Activated naive CD4-positive, alpha-beta T cell treated with anti-CD3 and anti-CD28 coated beads for 36 hours (primary cell): Measurements from ENCODE around the gene LUZP2. TPM values are rescaled to one million over a fixed set of nuclear protein-coding genes. Genes with fewer than 3 reads are reported as not detected.

Experiments
- CTCF ChIA-PET: fragments of 350-600 bp; sonication (Branson Sonifier 250); formaldehyde crosslinking; loops from one replicate; lab custom pipeline; 2021; ENCODE audit warnings: antibody characterized with exemption; lab: Charles Lee
- DNase-seq: peaks from one replicate; pipeline ENCODE4 v3.0.0-alpha.2; 2020
- H3K27ac Mint-ChIP-seq: one replicate; pipeline ENCODE4 v1.8.0; 2021; ENCODE audit warnings: mild to moderate bottlenecking, mixed read lengths
- H3K27me3 Mint-ChIP-seq: one replicate; pipeline ENCODE4 v1.8.0; 2021; ENCODE audit warnings: low read depth, mixed read lengths
- H3K36me3 Mint-ChIP-seq: one replicate; pipeline ENCODE4 v1.8.0; 2021; ENCODE audit warnings: low read depth, mixed read lengths
- H3K4me1 Mint-ChIP-seq: one replicate; pipeline ENCODE4 v1.8.0; 2021; ENCODE audit warnings: low read depth, mixed read lengths
- H3K4me3 Mint-ChIP-seq: one replicate; pipeline ENCODE4 v1.8.0; 2021; ENCODE audit warnings: mild to moderate bottlenecking, moderate library complexity, mixed read lengths
- H3K9me3 Mint-ChIP-seq: one replicate; pipeline ENCODE4 v1.8.0; 2021; ENCODE audit warnings: mixed read lengths
- intact Hi-C: fragments of 100-400 bp; cut with micrococcal nuclease; formaldehyde crosslinking; loops from one replicate; pipeline ENCODE4 v1.15.1; 2023
- total RNA-seq, 2 experiments: library from RNA; stranded (reverse); gene quantifications; one replicate each; pipeline ENCODE4 v1.2.3, GENCODE V29; 2021

LUZP2 gene
- total RNA-seq, 2 experiments from 2014 or later: not detected

DNA sequence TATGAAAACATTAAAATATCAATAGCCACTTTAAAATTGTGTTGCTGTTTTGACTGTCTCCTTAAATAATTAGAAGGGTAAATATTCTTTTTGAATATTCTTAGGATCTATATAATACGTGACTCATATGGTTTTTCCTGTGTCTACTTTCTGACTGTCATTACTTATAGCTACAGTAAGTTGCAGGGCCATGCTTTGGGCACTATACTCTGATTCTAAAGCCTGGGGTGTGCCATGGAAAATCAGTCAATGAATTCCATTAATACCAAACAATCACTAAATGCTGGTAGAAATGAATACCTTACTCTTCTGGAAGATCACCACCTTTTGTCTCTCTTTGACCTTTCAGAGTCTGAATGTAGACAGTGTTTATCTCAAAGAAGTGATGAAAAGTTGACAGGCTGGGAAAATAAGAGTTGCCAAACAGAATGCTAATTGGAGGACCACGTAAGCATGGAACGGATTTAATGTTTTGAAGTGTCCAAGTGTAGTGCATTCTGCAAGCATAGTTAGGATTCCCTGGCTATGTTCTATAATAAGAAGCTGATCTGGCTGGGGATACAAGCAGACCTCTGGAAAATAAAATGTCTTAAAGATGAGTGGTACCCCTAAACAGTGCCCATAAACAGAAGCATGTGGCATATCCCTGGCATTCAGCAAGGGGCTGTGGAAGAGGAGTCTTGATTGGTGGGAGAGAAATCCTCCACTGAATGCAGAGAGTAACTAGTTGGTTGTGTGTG is 16.8 kb downstream of the LUZP2 start:
- H3K9me3 Mint-ChIP-seq: peaks cover 5% of the 10 kb centered on the region
- intact Hi-C loops: no loop called here
- H3K27ac Mint-ChIP-seq: no peak overlapping the region
- no peaks in the 10 kb centered on the region for H3K36me3 Mint-ChIP-seq
- DNase-seq: no peak
- no peak overlapping the region for H3K4me3 Mint-ChIP-seq
- no peaks in the 10 kb centered on the region for H3K27me3 Mint-ChIP-seq
- CTCF ChIA-PET: no interaction called here
- H3K4me1 Mint-ChIP-seq: no peaks in the 10 kb centered on the region

DNA sequence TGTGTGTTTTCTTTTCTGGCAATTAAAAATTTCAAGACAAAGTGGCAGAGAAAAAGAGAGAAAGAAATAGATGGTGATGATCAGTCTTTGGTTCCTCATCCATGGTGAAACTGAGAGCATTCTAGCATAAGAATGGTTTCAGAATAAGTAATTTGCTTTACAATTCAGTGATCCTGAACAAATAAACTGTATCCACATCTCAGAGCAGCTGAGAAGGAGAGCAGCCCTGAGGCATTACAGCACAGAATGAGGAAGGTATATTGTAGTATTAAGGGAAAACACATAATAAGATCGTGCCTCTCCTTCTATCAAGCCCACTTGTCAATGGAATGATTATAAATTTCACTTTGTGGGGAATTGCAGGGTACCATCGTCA is 17.4 kb downstream of the LUZP2 start:
- H3K4me3 Mint-ChIP-seq: no peak overlapping the region
- H3K27ac Mint-ChIP-seq: no peak overlapping the region
- CTCF ChIA-PET: no interaction called here
- DNase-seq: no peak
- H3K4me1 Mint-ChIP-seq: no peaks in the 10 kb centered on the region
- intact Hi-C loops: no loop called here
- no peaks in the 10 kb centered on the region for H3K27me3 Mint-ChIP-seq
- peaks cover 5% of the 10 kb centered on the region for H3K9me3 Mint-ChIP-seq
- H3K36me3 Mint-ChIP-seq: no peaks in the 10 kb centered on the region

DNA sequence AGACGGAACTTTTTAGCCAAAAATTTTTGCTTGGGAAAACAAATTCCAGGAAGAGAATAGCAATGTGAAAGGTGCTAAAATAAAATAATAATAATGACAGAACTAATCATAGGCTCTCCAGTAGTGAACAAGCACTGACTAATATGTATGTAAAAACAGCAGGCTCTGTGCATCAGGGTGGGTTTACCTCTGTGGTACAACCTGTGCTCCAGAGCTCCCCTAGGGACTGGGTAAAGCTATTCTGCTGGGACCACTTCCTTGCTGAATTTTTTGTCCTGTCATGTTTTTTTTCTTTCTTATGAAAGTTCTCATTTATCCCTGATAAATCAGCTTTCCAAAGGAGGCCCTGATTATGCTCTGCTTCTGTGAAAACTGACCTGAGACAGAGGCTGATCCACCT is 18.8 kb downstream of the LUZP2 start:
- Mint-ChIP-seq H3K36me3 (no peaks in the 10 kb centered on the region), H3K4me3 (no peak overlapping the region), H3K27ac (no peak overlapping the region), H3K27me3 (no peaks in the 10 kb centered on the region), H3K4me1 (no peaks in the 10 kb centered on the region), H3K9me3 (peaks cover 5% of the 10 kb centered on the region)
- no peak for DNase-seq
- intact Hi-C loops: no loop called here
- CTCF ChIA-PET: no interaction called here

DNA sequence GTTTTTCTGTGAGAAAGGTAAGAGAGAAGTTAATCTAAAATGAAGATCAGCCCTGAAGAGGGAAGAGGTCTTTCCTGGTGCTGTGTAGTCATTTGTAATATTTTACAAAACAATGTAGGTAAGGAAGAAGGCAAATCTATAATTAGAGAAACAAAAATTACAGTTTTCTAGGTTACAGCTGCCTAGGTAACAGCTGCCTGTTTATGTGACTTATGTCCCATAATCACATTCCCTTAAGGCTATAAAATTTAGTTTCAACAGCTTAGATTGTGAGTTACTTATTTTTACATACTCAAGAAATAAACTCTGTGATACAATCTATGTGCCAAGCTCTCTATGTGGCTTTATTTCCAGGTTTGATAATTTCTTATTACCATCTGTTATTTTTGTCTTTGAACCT is 19.8 kb downstream of the LUZP2 start:
- Mint-ChIP-seq H3K36me3 (no peaks in the 10 kb centered on the region), H3K27ac (no peak overlapping the region), H3K4me1 (no peaks in the 10 kb centered on the region), H3K9me3 (peaks cover 3% of the 10 kb centered on the region), H3K4me3 (no peak overlapping the region), H3K27me3 (no peaks in the 10 kb centered on the region)
- no peak for DNase-seq
- CTCF ChIA-PET: no interaction called here
- intact Hi-C loops: no loop called here

DNA sequence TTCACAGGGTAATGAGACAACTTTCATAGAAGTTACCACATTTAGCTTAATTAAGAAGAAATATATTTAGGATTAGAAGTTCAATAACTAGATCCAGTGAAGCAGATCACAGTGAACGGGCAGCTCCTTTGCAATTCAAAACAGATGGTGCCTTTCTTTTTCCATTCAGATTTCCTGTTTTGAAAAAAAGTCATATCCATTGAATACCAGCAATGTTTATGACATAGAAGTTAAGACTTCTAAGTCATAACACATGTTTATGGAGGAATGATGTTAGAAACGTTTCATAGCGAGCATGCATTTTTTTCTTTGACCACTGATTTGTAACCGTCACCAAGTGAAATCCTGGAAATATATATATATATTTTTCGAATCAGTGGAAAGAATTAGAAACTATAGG is 24.7 kb downstream of the LUZP2 start:
- H3K36me3 Mint-ChIP-seq: no peaks in the 10 kb centered on the region
- H3K4me1 Mint-ChIP-seq: no peaks in the 10 kb centered on the region
- H3K27me3 Mint-ChIP-seq: no peaks in the 10 kb centered on the region
- CTCF ChIA-PET: no interaction called here
- H3K27ac Mint-ChIP-seq: no peak overlapping the region
- DNase-seq: no peak
- intact Hi-C loops: no loop called here
- H3K4me3 Mint-ChIP-seq: no peak overlapping the region
- no peaks in the 10 kb centered on the region for H3K9me3 Mint-ChIP-seq

DNA sequence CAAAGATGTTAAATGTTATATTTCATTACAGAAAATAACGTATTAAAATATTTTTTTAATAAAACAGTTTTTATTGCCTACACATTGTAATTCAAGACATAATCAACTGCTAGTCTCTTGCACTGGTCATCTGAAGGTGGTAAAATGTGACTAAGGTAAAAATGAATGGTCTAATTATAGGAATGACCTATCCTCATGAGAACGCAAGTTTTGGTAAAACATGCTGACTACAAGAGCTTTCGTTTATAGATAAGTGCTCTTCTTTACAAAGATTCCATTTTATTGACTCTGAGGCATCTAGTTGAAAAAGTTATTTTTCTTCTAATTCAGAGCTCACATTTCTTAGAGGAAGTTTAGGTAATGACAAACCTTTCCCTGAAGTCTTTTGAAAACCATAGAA is 27.3 kb downstream of the LUZP2 start:
- CTCF ChIA-PET: no interaction called here
- H3K27ac Mint-ChIP-seq: no peak overlapping the region
- no peaks in the 10 kb centered on the region for H3K27me3 Mint-ChIP-seq
- no peak for DNase-seq
- intact Hi-C loops: no loop called here
- no peaks in the 10 kb centered on the region for H3K4me1 Mint-ChIP-seq
- H3K9me3 Mint-ChIP-seq: no peaks in the 10 kb centered on the region
- no peak overlapping the region for H3K4me3 Mint-ChIP-seq
- H3K36me3 Mint-ChIP-seq: no peaks in the 10 kb centered on the region

DNA sequence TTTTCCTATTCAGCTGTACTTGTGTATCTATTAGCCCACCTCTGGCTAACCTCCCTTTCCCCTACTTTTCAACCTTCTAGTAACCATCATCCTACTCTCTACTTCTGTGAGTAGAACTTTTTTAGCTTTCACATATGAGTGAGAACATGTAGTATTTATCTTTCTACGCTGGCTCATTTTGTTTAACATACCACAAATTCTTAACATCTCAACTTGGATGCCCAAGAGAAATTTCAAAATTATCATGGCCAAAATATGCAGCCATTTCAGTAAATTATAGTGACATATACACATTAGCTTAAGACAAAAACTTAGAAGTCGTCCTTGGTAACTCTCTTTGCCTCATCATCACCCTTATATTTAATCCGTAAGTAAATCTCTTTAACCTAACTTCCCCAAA is 34.7 kb downstream of the LUZP2 start:
- peaks cover 3% of the 10 kb centered on the region for H3K9me3 Mint-ChIP-seq
- intact Hi-C loops: no loop called here
- no peaks in the 10 kb centered on the region for H3K27me3 Mint-ChIP-seq
- H3K4me3 Mint-ChIP-seq: no peak overlapping the region
- no peak for DNase-seq
- no peak overlapping the region for H3K27ac Mint-ChIP-seq
- H3K36me3 Mint-ChIP-seq: no peaks in the 10 kb centered on the region
- no peaks in the 10 kb centered on the region for H3K4me1 Mint-ChIP-seq
- CTCF ChIA-PET: no interaction called here

DNA sequence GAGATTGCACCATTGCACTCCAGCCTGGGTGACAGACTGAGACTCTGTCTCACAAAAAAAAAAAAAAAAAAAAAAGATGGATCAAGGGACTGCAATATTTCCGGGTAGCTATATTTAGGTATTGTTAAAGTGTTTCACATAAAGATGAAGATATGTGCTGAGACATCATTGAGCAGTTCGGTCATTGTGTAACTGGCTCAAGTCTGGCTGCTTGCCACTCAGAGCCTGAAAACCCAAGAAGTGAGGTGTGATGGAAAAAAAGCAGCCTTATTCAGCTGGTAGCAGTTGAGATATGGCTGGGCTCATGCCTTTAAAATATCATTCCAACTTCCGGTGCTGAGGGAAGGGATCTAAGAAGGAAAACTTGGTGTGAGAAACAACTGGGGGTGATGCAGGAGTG is 46.9 kb downstream of the LUZP2 start:
- H3K27ac Mint-ChIP-seq: no peak overlapping the region
- H3K4me1 Mint-ChIP-seq: no peaks in the 10 kb centered on the region
- intact Hi-C loops: no loop called here
- H3K4me3 Mint-ChIP-seq: no peak overlapping the region
- no peaks in the 10 kb centered on the region for H3K36me3 Mint-ChIP-seq
- no peak for DNase-seq
- H3K27me3 Mint-ChIP-seq: no peaks in the 10 kb centered on the region
- H3K9me3 Mint-ChIP-seq: peaks cover 12% of the 10 kb centered on the region
- CTCF ChIA-PET: no interaction called here

DNA sequence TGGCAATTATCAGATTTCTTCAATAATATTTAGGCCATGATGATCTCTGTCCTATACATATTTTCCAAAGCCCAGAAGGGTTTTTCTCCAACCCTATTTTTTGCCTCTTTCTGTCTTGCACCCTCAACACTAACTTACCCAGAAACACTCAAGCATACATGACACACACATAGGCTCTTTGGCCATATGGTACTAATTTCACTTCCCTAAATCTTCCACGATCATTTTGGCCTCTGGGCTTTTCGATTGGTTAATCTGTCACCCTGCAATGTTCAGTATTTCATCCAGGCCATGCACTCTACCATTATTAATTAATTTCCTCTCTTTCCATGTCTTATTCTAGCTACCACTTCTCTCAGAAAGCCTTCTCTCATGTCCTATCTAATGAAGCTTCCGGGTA is 59.8 kb downstream of the LUZP2 start:
- no peaks in the 10 kb centered on the region for H3K36me3 Mint-ChIP-seq
- intact Hi-C loops: no loop called here
- CTCF ChIA-PET: no interaction called here
- H3K27me3 Mint-ChIP-seq: no peaks in the 10 kb centered on the region
- H3K4me1 Mint-ChIP-seq: no peaks in the 10 kb centered on the region
- peaks cover under 1% of the 10 kb centered on the region for H3K9me3 Mint-ChIP-seq
- H3K4me3 Mint-ChIP-seq: no peak overlapping the region
- H3K27ac Mint-ChIP-seq: no peak overlapping the region
- DNase-seq: no peak

DNA sequence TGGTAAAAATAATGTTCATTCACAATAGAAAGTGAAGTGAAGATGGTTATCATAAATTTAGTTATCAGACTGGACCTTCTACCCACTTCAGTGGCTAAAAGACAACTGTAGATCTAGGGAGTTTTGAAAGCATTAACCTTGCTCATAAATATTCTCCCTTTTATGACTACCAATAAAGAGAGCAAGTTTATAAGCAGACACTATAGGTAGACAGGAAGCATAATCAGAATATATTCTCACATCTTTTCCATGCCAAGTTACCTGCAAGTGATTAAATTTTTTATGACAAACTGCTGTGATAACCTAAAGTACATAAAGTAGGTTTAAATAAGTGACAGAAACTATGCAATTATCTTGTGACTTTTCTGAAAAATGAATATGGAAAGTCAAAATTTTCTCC is 62.5 kb downstream of the LUZP2 start:
- Mint-ChIP-seq H3K4me3 (no peak overlapping the region), H3K9me3 (peaks cover 4% of the 10 kb centered on the region), H3K4me1 (no peaks in the 10 kb centered on the region), H3K27ac (no peak overlapping the region), H3K36me3 (no peaks in the 10 kb centered on the region), H3K27me3 (no peaks in the 10 kb centered on the region)
- CTCF ChIA-PET: no interaction called here
- DNase-seq: no peak
- intact Hi-C loops: no loop called here

DNA sequence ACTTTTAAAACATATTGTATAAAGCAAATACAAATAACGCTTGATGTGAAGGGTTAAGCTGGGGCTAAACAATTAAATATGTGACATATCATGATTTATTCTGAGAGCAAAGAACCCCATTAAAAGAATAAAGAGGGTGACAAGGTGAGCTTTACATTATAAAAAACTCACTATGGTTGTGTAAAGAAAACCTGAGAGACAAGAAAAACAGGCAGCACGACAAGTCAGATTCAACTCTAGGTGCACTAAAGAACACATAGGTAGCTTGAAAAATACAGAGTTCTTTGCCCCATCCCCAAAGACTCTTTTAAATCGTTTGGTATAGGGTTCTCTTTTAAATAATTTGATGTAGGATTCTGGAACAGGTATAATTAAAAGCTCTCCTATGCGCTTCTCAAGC is 63.5 kb downstream of the LUZP2 start:
- H3K36me3 Mint-ChIP-seq: no peaks in the 10 kb centered on the region
- no peaks in the 10 kb centered on the region for H3K27me3 Mint-ChIP-seq
- DNase-seq: no peak
- H3K4me1 Mint-ChIP-seq: no peaks in the 10 kb centered on the region
- intact Hi-C loops: no loop called here
- no peak overlapping the region for H3K4me3 Mint-ChIP-seq
- H3K9me3 Mint-ChIP-seq: peaks cover 5% of the 10 kb centered on the region
- no peak overlapping the region for H3K27ac Mint-ChIP-seq
- CTCF ChIA-PET: no interaction called here

DNA sequence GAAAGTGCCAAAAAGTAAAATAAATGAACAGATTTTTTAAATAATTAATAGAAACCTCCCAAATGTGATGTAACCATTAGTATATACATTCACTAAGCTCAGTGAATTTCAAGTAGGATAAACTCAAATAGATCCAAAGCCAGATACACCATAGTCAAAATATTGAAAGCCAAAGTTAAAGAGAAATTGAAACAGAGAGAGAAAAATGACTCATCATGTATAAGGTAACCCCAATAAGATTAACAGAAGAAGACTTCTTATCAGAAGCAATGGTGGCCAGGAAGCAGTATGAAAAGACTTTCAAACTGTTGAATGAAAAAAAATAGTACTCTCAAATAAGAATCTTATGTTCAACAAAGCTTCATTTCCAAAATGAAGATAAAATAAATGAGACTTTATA is 70.5 kb downstream of the LUZP2 start:
- Mint-ChIP-seq H3K4me1 (no peaks in the 10 kb centered on the region), H3K27ac (no peak overlapping the region), H3K36me3 (no peaks in the 10 kb centered on the region), H3K4me3 (no peak overlapping the region), H3K9me3 (peaks cover 4% of the 10 kb centered on the region), H3K27me3 (no peaks in the 10 kb centered on the region)
- no peak for DNase-seq
- intact Hi-C loops: no loop called here
- CTCF ChIA-PET: no interaction called here

DNA sequence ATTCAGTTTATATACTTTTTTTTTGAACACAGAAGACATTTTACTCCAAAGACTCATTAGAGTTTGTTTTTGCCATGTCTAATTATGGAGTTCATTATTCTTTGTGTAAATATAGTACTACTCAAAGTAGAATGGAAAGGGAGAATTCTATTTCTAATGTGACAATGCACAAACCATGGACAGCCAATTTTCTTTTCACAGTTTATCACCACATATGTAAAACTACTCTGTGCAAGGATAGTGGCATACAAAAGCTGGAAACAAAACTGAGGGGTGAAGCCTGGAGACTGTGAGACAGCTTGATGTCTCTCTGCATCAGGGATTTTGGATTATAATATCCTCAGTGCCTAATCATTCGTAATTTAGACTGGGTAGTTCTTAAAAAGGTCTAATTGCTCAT is 75.5 kb downstream of the LUZP2 start:
- Mint-ChIP-seq H3K36me3 (no peaks in the 10 kb centered on the region), H3K27ac (no peak overlapping the region), H3K4me1 (no peaks in the 10 kb centered on the region), H3K27me3 (no peaks in the 10 kb centered on the region), H3K9me3 (peaks cover 4% of the 10 kb centered on the region), H3K4me3 (no peak overlapping the region)
- DNase-seq: no peak
- intact Hi-C loops: no loop called here
- CTCF ChIA-PET: no interaction called here
